Neuronal stem cell (in vitro differentiated cells): ENCODE data around the gene VWA1.

ENCODE experiments used
- DNase-seq: peaks from one replicate; pipeline ENCODE4 v3.0.0-alpha.2; 2013; ENCODE audit warnings: low spot score
- H2AFZ ChIP-seq: one replicate; pipeline ENCODE4 v1.6.1; 2013; ENCODE audit warnings: mild to moderate bottlenecking, low read length, inconsistent platforms
- H2AK5ac ChIP-seq: 2 replicates; pipeline ENCODE4 v1.6.1; 2013; ENCODE audit warnings: low read depth, mild to moderate bottlenecking, inconsistent platforms, low read length, moderate library complexity, mixed read lengths
- H2BK120ac ChIP-seq: 2 replicates; pipeline ENCODE4 v1.6.1; 2013; ENCODE audit warnings: low read depth, mild to moderate bottlenecking, inconsistent platforms, low read length, moderate library complexity, mixed read lengths
- H2BK12ac ChIP-seq: one replicate; pipeline ENCODE4 v1.6.1; 2013; ENCODE audit warnings: low read length, inconsistent platforms
- H2BK15ac ChIP-seq: 2 replicates; pipeline ENCODE4 v1.6.1; 2013; ENCODE audit warnings: mild to moderate bottlenecking, low read length, inconsistent platforms, mixed read lengths
- H2BK5ac ChIP-seq: one replicate; pipeline ENCODE4 v1.6.1; 2013; ENCODE audit warnings: inconsistent platforms, mild to moderate bottlenecking, low read length, moderate library complexity
- H3K14ac ChIP-seq: one replicate; pipeline ENCODE4 v1.6.1; 2013; ENCODE audit warnings: low read length, inconsistent platforms
- H3K18ac ChIP-seq: 2 replicates; pipeline ENCODE4 v1.6.1; 2013; ENCODE audit warnings: low read length, inconsistent platforms
- H3K23ac ChIP-seq: 2 replicates; pipeline ENCODE4 v1.6.1; 2013; ENCODE audit warnings: low read depth, mild to moderate bottlenecking, mixed read lengths, low read length, inconsistent platforms; ENCODE audit not compliant: poor library complexity
- H3K27ac ChIP-seq: replicated peaks from 3 replicates; pipeline ENCODE4 v1.5.1; 2013; ENCODE audit warnings: low read length, inconsistent platforms
- H3K27me3 ChIP-seq, 3 experiments: 2 replicates each; pipeline ENCODE4 v1.6.1; 2013; ENCODE audit warnings: low read length in 3 of 3, mild to moderate bottlenecking in 2 of 3, inconsistent platforms in 1 of 3, low read depth in 1 of 3, mixed read lengths in 1 of 3, moderate library complexity in 1 of 3; ENCODE audit not compliant: control insufficient read depth in 3 of 3, insufficient read depth in 3 of 3
- H3K36me3 ChIP-seq, 2 donors: replicated peaks in 1 of 2; 2 replicates each; pipeline ENCODE4 v1.6.1; 2013; ENCODE audit warnings: low read length in 2 of 2; ENCODE audit not compliant: control insufficient read depth in 2 of 2, insufficient read depth in 2 of 2
- H3K4ac ChIP-seq: 2 replicates; pipeline ENCODE4 v1.6.1; 2013; ENCODE audit warnings: inconsistent platforms, mild to moderate bottlenecking, low read length, moderate library complexity
- H3K4me1 ChIP-seq, 2 donors: 1 replicate in 1 of 2; 2 replicates in 1 of 2; pipeline ENCODE4 v1.6.1; 2013; ENCODE audit warnings: low read length in 2 of 2, low read depth in 1 of 2; ENCODE audit not compliant: control insufficient read depth in 2 of 2, insufficient read depth in 1 of 2
- H3K4me2 ChIP-seq: one replicate; pipeline ENCODE4 v1.6.1; 2013; ENCODE audit warnings: mild to moderate bottlenecking, low read length, inconsistent platforms; ENCODE audit not compliant: insufficient read depth, poor library complexity, severe bottlenecking
- H3K4me3 ChIP-seq, 2 donors: 2 replicates each; pipeline ENCODE4 v1.5.1; 2013; ENCODE audit warnings: low read length in 2 of 2, mild to moderate bottlenecking in 2 of 2, inconsistent platforms in 1 of 2, moderate library complexity in 1 of 2
- H3K79me1 ChIP-seq: one replicate; pipeline ENCODE4 v1.6.1; 2013; ENCODE audit warnings: low read depth, mild to moderate bottlenecking, inconsistent platforms, low read length, moderate library complexity
- H3K9ac ChIP-seq: one replicate; pipeline ENCODE4 v1.6.1; 2013; ENCODE audit warnings: mild to moderate bottlenecking, low read depth, low read length, inconsistent platforms; ENCODE audit not compliant: poor library complexity
- H3K9me3 ChIP-seq, 2 donors: replicated peaks in 1 of 2; 2 replicates each; pipeline versions ENCODE3 to v1.6.1; 2013; ENCODE audit warnings: low read length in 2 of 2, mild to moderate bottlenecking in 2 of 2, inconsistent platforms in 1 of 2, low read depth in 1 of 2, mixed read lengths in 1 of 2, moderate library complexity in 1 of 2; ENCODE audit not compliant: control insufficient read depth in 2 of 2, insufficient read depth in 1 of 2
- H4K8ac ChIP-seq: one replicate; pipeline ENCODE4 v1.6.1; 2013; ENCODE audit warnings: low read depth, mild to moderate bottlenecking, inconsistent platforms, low read length, moderate library complexity
- H4K91ac ChIP-seq: one replicate; pipeline ENCODE4 v1.6.1; 2013; ENCODE audit warnings: low read length, low read depth, mild to moderate bottlenecking, inconsistent platforms; ENCODE audit not compliant: poor library complexity
- WGBS, 2 donors: extraction: QIAGEN DNeasy Blood & Tissue Kit; methylation state at CpG; one replicate each; pipeline ENCODE4 v1.1.7; 2013; ENCODE audit warnings: missing lambda C conversion rate in 2 of 2, mixed read lengths in 1 of 2; ENCODE audit not compliant: insufficient read length in 2 of 2, insufficient replicate concordance in 1 of 2; ENCODE audit errors: extremely low coverage in 2 of 2; 5-methylcytosine and 5-hydroxymethylcytosine counted together

Gene VWA1

DNA sequence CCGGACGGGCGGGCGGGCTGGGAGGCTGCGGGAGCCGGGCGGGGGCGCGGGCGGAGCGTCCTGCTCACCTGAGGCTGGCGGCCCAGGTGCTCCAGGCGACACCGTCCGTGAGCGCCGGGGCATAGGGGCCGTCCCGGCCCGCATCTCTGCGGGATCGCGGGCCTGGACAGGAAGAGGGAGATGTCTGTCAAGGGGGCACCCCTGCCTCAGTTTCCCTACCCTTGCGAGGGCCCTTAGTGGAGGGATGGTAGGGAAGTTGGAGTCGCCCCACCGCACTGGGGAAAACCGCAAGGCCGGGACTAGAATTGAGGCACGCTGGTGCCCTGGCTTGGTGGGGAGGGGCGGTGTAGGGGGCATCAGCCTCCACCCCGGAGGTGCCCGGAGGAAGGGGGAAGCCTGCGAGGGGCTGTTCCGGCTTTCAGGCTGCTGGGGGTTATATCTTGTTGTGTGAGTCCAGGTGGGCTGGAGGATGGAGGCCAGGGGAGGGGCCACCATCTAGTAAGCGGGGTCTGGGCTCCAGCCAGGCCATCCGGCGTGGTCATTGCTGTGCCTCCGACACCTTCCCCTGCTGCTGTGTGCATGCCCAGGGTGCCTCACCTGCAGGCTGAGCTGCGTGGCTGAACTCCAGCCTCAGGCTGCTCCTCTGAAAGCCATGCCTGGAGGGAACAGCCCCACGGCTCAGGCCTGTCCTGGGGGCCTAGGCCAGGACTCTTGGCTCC is 580 bp downstream of the VWA1 start:
- peaks cover 42 to 68% of the 10 kb centered on the region in 2 donors for H3K4me1 ChIP-seq

DNA sequence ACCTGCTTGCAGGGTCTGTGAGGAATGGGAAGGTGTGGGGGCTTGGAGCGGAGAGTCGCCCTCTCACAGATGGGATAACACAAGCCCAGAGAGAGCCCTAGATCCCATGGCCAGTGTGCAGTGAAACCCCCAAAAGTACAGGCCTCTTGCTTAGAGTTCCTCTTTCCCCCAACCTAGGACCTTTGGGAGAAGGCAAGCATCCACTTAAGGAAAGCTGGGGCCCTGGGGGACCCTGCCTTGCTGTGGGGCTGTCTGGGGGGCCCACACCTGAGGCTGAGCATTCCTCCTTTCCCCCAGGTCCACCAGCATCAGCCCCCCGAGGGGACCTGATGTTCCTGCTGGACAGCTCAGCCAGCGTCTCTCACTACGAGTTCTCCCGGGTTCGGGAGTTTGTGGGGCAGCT is 1.1 kb downstream of the VWA1 start:
- H3K4me2 ChIP-seq = no peak overlapping the region
- H3K36me3 ChIP-seq = no peaks in the 10 kb centered on the region
- no peak overlapping the region for H3K4ac ChIP-seq
- H3K27me3 ChIP-seq = peaks cover 0 to 20% (median 5%) of the 10 kb centered on the region in 3 experiments
- H4K8ac ChIP-seq = no peak overlapping the region
- H3K9me3 ChIP-seq = no peaks in the 10 kb centered on the region
- H2AK5ac ChIP-seq = peak overlapping the region; percentile 100
- H3K4me3 ChIP-seq = peak overlapping the region in 1 of 2 donors; percentile 38
- H3K18ac ChIP-seq = peak overlapping the region; percentile 97
- H3K14ac ChIP-seq = peak overlapping the region; percentile 63
- H3K23ac ChIP-seq = peak overlapping the region; percentile 39
- H2BK5ac ChIP-seq = peak overlapping the region; percentile 30
- H2BK12ac ChIP-seq = peak overlapping the region; percentile 59
- H3K27ac ChIP-seq = no peak overlapping the region
- peaks cover 4% of the 10 kb centered on the region for H3K79me1 ChIP-seq
- H2BK120ac ChIP-seq = peak overlapping the region; percentile 89
- DNase-seq = no peak
- H2BK15ac ChIP-seq = peak overlapping the region; percentile 60
- H2AFZ ChIP-seq = no peak overlapping the region
- peaks cover 39 to 62% of the 10 kb centered on the region in 2 donors for H3K4me1 ChIP-seq
- peak overlapping the region; percentile 75 for H3K9ac ChIP-seq
- peak overlapping the region; percentile 38 for H4K91ac ChIP-seq
- WGBS, 2 donors = no CpG with 5 or more reads among the region's 7 CpGs

More for the DNA sequence above, 580 bp downstream of the VWA1 start:
- peak overlapping the region; percentile 59 for H2BK12ac ChIP-seq
- H3K27ac ChIP-seq = no peak overlapping the region
- peak overlapping the region; percentile 100 for H2AK5ac ChIP-seq
- H4K91ac ChIP-seq = peak overlapping the region; percentile 38
- peak overlapping the region; percentile 4 for H4K8ac ChIP-seq
- H3K79me1 ChIP-seq = peaks cover 4% of the 10 kb centered on the region
- H3K18ac ChIP-seq = peak overlapping the region; percentile 97
- no CpG with 5 or more reads among the region's 40 CpGs for WGBS, 2 donors
- peak overlapping the region; percentile 38 to 82 for H3K4me3 ChIP-seq
- H2BK5ac ChIP-seq = peak overlapping the region; percentile 30
- peak overlapping the region; percentile 75 for H3K9ac ChIP-seq
- no peaks in the 10 kb centered on the region for H3K36me3 ChIP-seq
- H3K4ac ChIP-seq = peak overlapping the region; percentile 3
- H3K23ac ChIP-seq = peak overlapping the region; percentile 39
- DNase-seq = no peak
- peaks cover 0 to 20% (median 5%) of the 10 kb centered on the region in 3 experiments for H3K27me3 ChIP-seq
- H2BK120ac ChIP-seq = peak overlapping the region; percentile 89
- no peaks in the 10 kb centered on the region for H3K9me3 ChIP-seq
- H3K14ac ChIP-seq = peak overlapping the region; percentile 82
- peak overlapping the region; percentile 60 for H2BK15ac ChIP-seq
- H2AFZ ChIP-seq = no peak overlapping the region
- H3K4me2 ChIP-seq = peak overlapping the region; percentile 71

- Histone ChIP-seq H2BK15ac (peak overlapping the region; percentile 75), H3K36me3 (no peaks in the 10 kb centered on the region), H3K27me3 (peaks cover 0 to 20% (median 5%) of the 10 kb centered on the region in 3 experiments), H3K27ac (no peak overlapping the region), H3K4me3 (no peak overlapping the region), H3K14ac (peak overlapping the region; percentile 63), H4K8ac (no peak overlapping the region), H2BK5ac (peak overlapping the region; percentile 30), H3K9ac (peak overlapping the region; percentile 32), H3K23ac (no peak overlapping the region), H4K91ac (no peak overlapping the region), H3K79me1 (peaks cover 4% of the 10 kb centered on the region), H3K9me3 (no peaks in the 10 kb centered on the region), H3K4me1 (peaks cover 34 to 56% of the 10 kb centered on the region in 2 donors), H2BK120ac (no peak overlapping the region), H3K18ac (no peak overlapping the region), H2AFZ (peak overlapping the region; percentile 29), H2AK5ac (peak overlapping the region; percentile 100), H3K4ac (no peak overlapping the region), H3K4me2 (no peak overlapping the region), H2BK12ac (peak overlapping the region; percentile 77)
- no peak for DNase-seq
- no CpG with 5 or more reads among the region's 31 CpGs for WGBS, 2 donors
Measured at GRCh38 chr1:1437033-1437903, 1.8 kb downstream of the VWA1 start.
